ENCODE results near the gene RTEL1.
A peak's percentile ranks its signal among the peaks of the same experiment; 100 is the strongest.
"Not testable (repeated sequence)": the region's sequence is repeated elsewhere in the genome, so short reads cannot be mapped to it uniquely, and the experiment has no call there.

The RTEL1 gene

GRCh38 chr20:63648895-63649589, 9.1 kb upstream of the RTEL1 start:
- Histone ChIP-seq H3K9me3 (ENCODE audit: low read length) (no peaks in the 10 kb centered on the region), H2AFZ (ENCODE audit: low read depth, low read length) (no peak overlapping the region), H3K36me3 (ENCODE audit: insufficient read depth, low read length) (peaks cover 16% of the 10 kb centered on the region), H3K4me3 (ENCODE audit: low read length) (no peak overlapping the region), H3K4me1 (ENCODE audit: insufficient read depth, low read length) (peaks cover 14% of the 10 kb centered on the region), H3K27me3 (ENCODE audit: insufficient read depth, low read length) (no peaks in the 10 kb centered on the region)

- H3K9me3 ChIP-seq (ENCODE audit: low read length); H3K27me3 ChIP-seq (ENCODE audit: insufficient read depth, low read length); H3K4me3 ChIP-seq (ENCODE audit: low read length); H2AFZ ChIP-seq (ENCODE audit: low read depth, low read length): not testable (repeated sequence)
- H3K36me3 ChIP-seq (ENCODE audit: insufficient read depth, low read length): peaks cover 16% of the 10 kb centered on the region
- H3K4me1 ChIP-seq (ENCODE audit: insufficient read depth, low read length): peaks cover 22% of the 10 kb centered on the region
These were observed 7.6 kb upstream of the RTEL1 start for GRCh38 chr20:63650486-63650885.

GRCh38 chr20:63651942-63652191, 6.2 kb upstream of the RTEL1 start:
- H3K27me3 ChIP-seq (ENCODE audit: insufficient read depth, low read length): no peaks in the 10 kb centered on the region
- H3K36me3 ChIP-seq (ENCODE audit: insufficient read depth, low read length): peaks cover 10% of the 10 kb centered on the region
- peak overlapping the region; percentile 88 for H3K4me3 ChIP-seq (ENCODE audit: low read length)
- H2AFZ ChIP-seq (ENCODE audit: low read depth, low read length): no peak overlapping the region
- H3K9me3 ChIP-seq (ENCODE audit: low read length): no peaks in the 10 kb centered on the region
- H3K4me1 ChIP-seq (ENCODE audit: insufficient read depth, low read length): peaks cover 22% of the 10 kb centered on the region

GRCh38 chr20:63652192-63652980, 5.7 kb upstream of the RTEL1 start:
- Histone ChIP-seq H3K9me3 (ENCODE audit: low read length) (no peaks in the 10 kb centered on the region), H2AFZ (ENCODE audit: low read depth, low read length) (no peak overlapping the region), H3K4me1 (ENCODE audit: insufficient read depth, low read length) (peaks cover 25% of the 10 kb centered on the region), H3K4me3 (ENCODE audit: low read length) (peak overlapping the region; percentile 88), H3K27me3 (ENCODE audit: insufficient read depth, low read length) (no peaks in the 10 kb centered on the region), H3K36me3 (ENCODE audit: insufficient read depth, low read length) (peaks cover 10% of the 10 kb centered on the region)

GRCh38 chr20:63653041-63653973, 4.8 kb upstream of the RTEL1 start, which contains the start of gene STMN3:
STMN3 (minus strand) TSS chr20:63653424; CDS start chr20:63653345, 79 bp downstream.
- H3K27me3 ChIP-seq (ENCODE audit: insufficient read depth, low read length): no peaks in the 10 kb centered on the region
- peaks cover 6% of the 10 kb centered on the region for H3K36me3 ChIP-seq (ENCODE audit: insufficient read depth, low read length)
- H2AFZ ChIP-seq (ENCODE audit: low read depth, low read length): no peak within 1 kb of the TSS
- H3K4me1 ChIP-seq (ENCODE audit: insufficient read depth, low read length): peaks cover 30% of the 10 kb centered on the region
- no peaks in the 10 kb centered on the region for H3K9me3 ChIP-seq (ENCODE audit: low read length)
- H3K4me3 ChIP-seq (ENCODE audit: low read length): peak within 1 kb of the TSS; percentile 88

GRCh38 chr20:63653974-63654668, 4.0 kb upstream of the RTEL1 start:
- Histone ChIP-seq H3K9me3 (ENCODE audit: low read length) (no peaks in the 10 kb centered on the region), H3K4me3 (ENCODE audit: low read length) (peak overlapping the region; percentile 56), H3K27me3 (ENCODE audit: insufficient read depth, low read length) (no peaks in the 10 kb centered on the region), H2AFZ (ENCODE audit: low read depth, low read length) (no peak overlapping the region), H3K36me3 (ENCODE audit: insufficient read depth, low read length) (peaks cover under 1% of the 10 kb centered on the region), H3K4me1 (ENCODE audit: insufficient read depth, low read length) (peaks cover 33% of the 10 kb centered on the region)

- no peaks in the 10 kb centered on the region for H3K36me3 ChIP-seq (ENCODE audit: insufficient read depth, low read length)
- H3K4me3 ChIP-seq (ENCODE audit: low read length): no peak overlapping the region
- H3K4me1 ChIP-seq (ENCODE audit: insufficient read depth, low read length): peaks cover 37% of the 10 kb centered on the region
- H2AFZ ChIP-seq (ENCODE audit: low read depth, low read length): no peak overlapping the region
- H3K9me3 ChIP-seq (ENCODE audit: low read length): no peaks in the 10 kb centered on the region
- no peaks in the 10 kb centered on the region for H3K27me3 ChIP-seq (ENCODE audit: insufficient read depth, low read length)
These were observed 2.9 kb upstream of the RTEL1 start for GRCh38 chr20:63655249-63655648.

- no peaks in the 10 kb centered on the region for H3K9me3 ChIP-seq (ENCODE audit: low read length)
- peaks cover 31% of the 10 kb centered on the region for H3K4me1 ChIP-seq (ENCODE audit: insufficient read depth, low read length)
- H2AFZ ChIP-seq (ENCODE audit: low read depth, low read length): no peak overlapping the region
- peaks cover 3% of the 10 kb centered on the region for H3K36me3 ChIP-seq (ENCODE audit: insufficient read depth, low read length)
- no peak overlapping the region for H3K4me3 ChIP-seq (ENCODE audit: low read length)
- H3K27me3 ChIP-seq (ENCODE audit: insufficient read depth, low read length): no peaks in the 10 kb centered on the region
These were observed 1.7 kb upstream of the RTEL1 start for GRCh38 chr20:63656451-63656850.

GRCh38 chr20:63657260-63657936, 714 bp upstream of the RTEL1 start:
- Histone ChIP-seq H3K36me3 (ENCODE audit: insufficient read depth, low read length) (peaks cover 11% of the 10 kb centered on the region), H3K4me3 (ENCODE audit: low read length) (peak overlapping the region; percentile 85), H2AFZ (ENCODE audit: low read depth, low read length) (peak overlapping the region; percentile 59), H3K27me3 (ENCODE audit: insufficient read depth, low read length) (no peaks in the 10 kb centered on the region), H3K4me1 (ENCODE audit: insufficient read depth, low read length) (peaks cover 24% of the 10 kb centered on the region), H3K9me3 (ENCODE audit: low read length) (no peaks in the 10 kb centered on the region)

GRCh38 chr20:63658749-63659187, 656 bp downstream of the RTEL1 start:
- peaks cover 24% of the 10 kb centered on the region for H3K4me1 ChIP-seq (ENCODE audit: insufficient read depth, low read length)
- H3K27me3 ChIP-seq (ENCODE audit: insufficient read depth, low read length): no peaks in the 10 kb centered on the region
- peaks cover 20% of the 10 kb centered on the region for H3K36me3 ChIP-seq (ENCODE audit: insufficient read depth, low read length)
- H2AFZ ChIP-seq (ENCODE audit: low read depth, low read length): peak overlapping the region; percentile 60
- H3K9me3 ChIP-seq (ENCODE audit: low read length): no peaks in the 10 kb centered on the region
- peak overlapping the region; percentile 85 for H3K4me3 ChIP-seq (ENCODE audit: low read length)

- H2AFZ ChIP-seq (ENCODE audit: low read depth, low read length): no peak overlapping the region
- peaks cover 20% of the 10 kb centered on the region for H3K36me3 ChIP-seq (ENCODE audit: insufficient read depth, low read length)
- H3K9me3 ChIP-seq (ENCODE audit: low read length): no peaks in the 10 kb centered on the region
- H3K4me1 ChIP-seq (ENCODE audit: insufficient read depth, low read length): peaks cover 19% of the 10 kb centered on the region
- no peaks in the 10 kb centered on the region for H3K27me3 ChIP-seq (ENCODE audit: insufficient read depth, low read length)
- H3K4me3 ChIP-seq (ENCODE audit: low read length): peak overlapping the region; percentile 85
These were observed 1.3 kb downstream of the RTEL1 start for GRCh38 chr20:63659370-63659769.

- H2AFZ ChIP-seq (ENCODE audit: low read depth, low read length); H3K27me3 ChIP-seq (ENCODE audit: insufficient read depth, low read length); H3K9me3 ChIP-seq (ENCODE audit: low read length); H3K4me3 ChIP-seq (ENCODE audit: low read length): not testable (repeated sequence)
- Histone ChIP-seq H3K36me3 (ENCODE audit: insufficient read depth, low read length) (peaks cover 26% of the 10 kb centered on the region), H3K4me1 (ENCODE audit: insufficient read depth, low read length) (peaks cover 15% of the 10 kb centered on the region)
These were observed 2.1 kb downstream of the RTEL1 start for GRCh38 chr20:63660174-63660573.
